Epidermal melanocyte (primary cell): Measurements from ENCODE around the gene IL12RB1.
"Not testable (repeated sequence)": the region's sequence is repeated elsewhere in the genome, so short reads cannot be mapped to it uniquely, and the experiment has no call there.

ENCODE experiments used
- DNase-seq: peaks from one replicate; pipeline ENCODE4 v3.0.0; 2011; ENCODE audit warnings: low spot score; ENCODE audit not compliant: insufficient read length

The IL12RB1 gene

DNA sequence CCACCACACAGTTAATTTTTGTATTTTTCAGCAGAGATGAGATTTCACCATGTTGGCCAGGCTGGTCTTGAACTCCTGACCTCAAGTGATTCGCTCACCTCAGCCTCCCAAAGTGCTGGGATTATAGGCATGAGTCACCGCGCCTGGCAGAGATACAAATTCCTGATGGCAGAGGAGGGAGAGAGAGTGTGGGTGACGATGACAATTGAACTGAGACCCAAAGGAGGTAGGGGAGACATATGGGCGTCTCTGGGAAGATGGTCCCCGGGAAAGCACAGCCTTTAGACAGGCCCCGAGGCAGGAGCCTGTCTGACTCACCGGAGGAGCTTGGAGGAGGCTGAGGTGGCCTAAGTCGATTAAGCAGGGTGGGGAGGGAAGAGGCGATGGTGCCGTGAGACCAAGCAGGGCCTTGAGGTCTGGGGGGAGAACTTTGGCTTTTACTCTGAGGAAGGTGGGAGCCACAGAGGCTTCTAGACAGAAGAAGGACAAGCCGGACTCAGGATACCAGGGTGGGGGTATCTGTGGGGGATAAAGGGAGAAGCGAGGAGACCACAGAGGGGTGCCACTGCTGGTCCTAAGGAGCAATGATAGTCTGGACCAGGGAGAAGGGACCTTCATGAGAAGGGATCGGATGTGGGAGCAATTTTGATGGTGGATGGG is 40.5 kb downstream of the IL12RB1 start:
- no peak for DNase-seq

DNA sequence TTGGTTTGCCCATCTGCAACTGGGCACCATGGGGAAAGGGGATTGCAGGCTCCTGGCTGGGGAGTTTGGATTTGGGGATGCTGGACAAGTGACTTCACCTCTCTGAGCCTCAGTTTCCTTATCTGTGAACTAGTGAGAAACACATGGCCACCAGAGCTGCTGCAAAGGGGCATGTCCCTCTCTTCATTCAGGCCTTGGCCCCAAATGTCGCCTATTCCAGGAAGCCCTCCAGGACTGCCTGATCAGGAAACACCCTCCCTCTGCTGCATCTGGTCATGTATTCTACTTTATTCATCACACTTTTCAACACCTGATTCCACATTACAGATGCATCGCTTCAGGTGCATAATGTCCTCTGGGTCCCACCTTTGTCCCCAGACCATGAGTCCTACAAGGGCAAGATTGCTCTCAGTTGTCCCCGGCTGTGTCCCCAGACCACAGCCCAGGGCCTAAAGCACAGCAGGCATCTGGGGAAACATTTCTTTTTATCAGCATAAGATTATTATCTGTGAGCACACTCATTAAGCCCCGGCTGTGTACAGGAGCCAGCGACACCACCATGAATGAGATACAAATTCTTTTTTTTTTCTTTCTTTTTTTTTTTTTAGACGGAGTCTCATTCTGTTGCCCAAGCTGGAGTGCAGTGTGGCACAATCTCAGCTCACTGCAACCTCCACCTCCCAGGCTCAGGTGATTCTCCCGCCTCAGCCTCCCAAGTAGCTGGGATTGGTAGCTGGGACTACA is 41.3 kb downstream of the IL12RB1 start:
- no peak for DNase-seq

DNA sequence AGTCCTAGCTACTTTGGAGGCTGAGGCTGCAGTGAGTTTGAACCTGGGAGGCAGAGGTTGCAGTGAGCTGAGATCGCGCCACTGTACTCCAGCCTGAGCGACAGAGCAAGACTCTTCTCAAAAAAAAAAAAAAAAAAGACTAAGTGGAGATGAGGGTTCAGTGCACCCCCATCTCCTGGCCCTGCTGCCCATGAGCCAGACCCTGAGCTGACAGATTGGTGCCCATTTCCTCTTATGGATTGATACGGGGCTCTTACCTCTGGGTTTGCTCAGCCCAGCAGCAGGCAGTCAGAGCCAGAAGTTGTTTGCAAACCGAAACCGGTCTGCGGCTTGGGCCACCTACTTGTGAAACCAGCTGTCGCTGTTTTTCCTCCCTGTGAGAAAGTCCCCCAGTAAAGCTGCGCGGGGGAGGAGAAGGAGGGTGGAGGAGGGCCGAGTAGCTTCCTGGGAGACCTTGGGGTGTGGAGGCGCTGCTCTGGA is 41.9 kb downstream of the IL12RB1 start:
- peak; percentile 50 for DNase-seq

DNA sequence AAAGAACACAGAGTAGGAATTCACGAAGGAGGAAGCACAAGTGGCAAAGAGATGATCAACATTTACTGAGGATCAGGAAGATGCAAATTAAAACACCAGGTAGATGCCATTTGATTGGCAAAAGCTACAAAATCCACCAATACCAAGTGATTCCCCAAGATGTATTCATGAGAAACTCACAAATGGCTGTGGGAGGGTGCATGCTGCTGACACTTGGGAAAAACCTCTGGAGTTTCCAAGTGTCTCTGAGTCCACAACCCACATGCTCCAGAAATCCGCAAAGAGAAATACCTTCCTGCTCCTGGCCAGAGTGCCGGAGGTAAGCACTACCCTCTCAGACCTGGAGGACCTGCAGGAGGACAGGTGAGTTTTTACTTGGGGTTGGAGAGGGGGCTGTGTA is 43.1 kb downstream of the IL12RB1 start:
- no peak for DNase-seq

DNA sequence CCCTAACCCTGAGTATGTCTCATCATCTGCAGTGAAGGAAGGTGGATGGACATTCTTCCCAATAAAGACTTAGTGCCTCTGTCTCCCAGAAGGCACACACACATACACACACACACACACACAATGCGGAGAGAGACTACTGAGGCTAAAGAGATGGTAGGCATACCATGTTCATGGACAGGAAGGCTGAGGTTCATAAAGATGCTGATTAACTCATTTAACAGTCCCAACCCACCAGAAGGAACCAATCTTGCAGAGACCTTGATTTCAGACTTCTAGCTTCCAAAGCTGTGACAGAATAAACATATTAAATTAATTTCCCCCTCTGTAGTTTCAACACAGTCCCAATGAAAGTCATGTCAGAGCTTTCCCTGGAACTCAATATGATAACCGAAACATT is 45.7 kb downstream of the IL12RB1 start:
- no peak for DNase-seq

- not testable (repeated sequence) for DNase-seq
Measured at GRCh38 chr19:18032102-18032501, 54.6 kb downstream of the IL12RB1 start.

- not testable (repeated sequence) for DNase-seq
Measured at GRCh38 chr19:18031401-18031800, 55.3 kb downstream of the IL12RB1 start.

DNA sequence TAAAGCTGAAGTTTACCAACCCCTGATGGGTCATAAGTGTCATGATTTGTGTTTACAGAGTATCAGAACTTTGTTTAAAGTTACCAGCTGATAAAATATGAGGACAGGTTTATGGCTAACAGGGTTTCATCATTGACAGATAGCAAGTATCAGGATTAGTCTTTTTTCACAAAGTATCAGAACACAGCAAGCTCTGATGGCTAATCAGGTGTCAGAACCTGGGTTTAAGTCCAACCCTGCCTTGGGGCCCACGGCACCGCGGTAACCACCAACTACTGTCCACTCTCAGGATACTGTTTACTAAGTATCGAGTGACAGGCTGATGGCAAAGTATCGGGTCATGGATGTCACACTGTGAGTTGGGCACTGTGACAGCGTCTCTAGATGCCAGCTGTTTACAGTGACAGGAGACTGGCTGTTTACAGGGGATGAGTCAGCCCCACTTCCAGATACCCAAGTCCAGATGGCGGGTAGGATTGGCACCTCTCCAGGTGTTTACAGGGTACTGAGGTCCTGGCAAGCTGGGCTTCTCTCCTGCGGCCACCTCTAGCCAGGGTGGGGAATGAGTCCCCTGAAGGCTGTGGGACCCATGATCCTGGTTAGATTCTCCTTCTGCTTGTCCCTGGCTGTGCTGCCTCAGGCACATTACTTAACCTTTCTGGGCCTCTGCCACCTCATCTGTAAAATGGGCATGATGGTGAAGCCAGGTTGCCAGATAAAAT is 57.0 kb downstream of the IL12RB1 start:
- no peak for DNase-seq

- DNase-seq: no peak
Measured at GRCh38 chr19:18027151-18027550, 59.6 kb downstream of the IL12RB1 start.

GRCh38 chr19:18023622-18024251 is 63.0 kb downstream of the IL12RB1 start:
- DNase-seq: peak; percentile 69

DNA sequence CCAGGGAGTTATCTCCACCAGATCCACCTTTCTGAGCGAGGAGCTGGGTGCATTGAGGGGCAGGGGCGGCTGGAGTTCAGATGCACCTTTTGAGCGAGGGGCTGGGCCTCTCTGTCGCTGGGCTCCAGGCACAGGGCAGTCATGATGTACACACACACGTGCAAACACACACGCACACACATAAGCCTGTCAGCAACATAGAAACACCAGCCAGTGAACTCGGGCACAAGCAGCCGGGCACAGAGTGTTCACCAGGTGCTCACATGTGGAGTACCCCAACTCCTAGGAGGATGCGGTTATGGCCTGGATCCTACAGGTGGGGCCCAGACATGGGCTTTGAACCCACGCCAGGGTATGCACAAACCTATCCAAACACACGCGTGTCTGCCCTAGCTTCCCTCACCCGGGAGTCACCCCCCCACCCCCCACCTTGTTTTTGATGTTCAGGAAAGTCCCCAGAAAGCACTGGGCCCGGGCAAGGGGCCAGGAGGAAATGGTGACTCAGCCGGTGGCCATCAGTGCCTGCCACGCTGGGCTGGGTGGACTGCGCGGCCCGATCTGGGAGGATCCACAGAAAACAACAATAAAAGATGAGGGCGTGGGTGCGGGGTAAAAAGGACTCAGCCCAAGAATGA is 65.5 kb downstream of the IL12RB1 start:
- DNase-seq: no peak

- no peak for DNase-seq
Measured at GRCh38 chr19:18020212-18021085, 66.3 kb downstream of the IL12RB1 start.

DNA sequence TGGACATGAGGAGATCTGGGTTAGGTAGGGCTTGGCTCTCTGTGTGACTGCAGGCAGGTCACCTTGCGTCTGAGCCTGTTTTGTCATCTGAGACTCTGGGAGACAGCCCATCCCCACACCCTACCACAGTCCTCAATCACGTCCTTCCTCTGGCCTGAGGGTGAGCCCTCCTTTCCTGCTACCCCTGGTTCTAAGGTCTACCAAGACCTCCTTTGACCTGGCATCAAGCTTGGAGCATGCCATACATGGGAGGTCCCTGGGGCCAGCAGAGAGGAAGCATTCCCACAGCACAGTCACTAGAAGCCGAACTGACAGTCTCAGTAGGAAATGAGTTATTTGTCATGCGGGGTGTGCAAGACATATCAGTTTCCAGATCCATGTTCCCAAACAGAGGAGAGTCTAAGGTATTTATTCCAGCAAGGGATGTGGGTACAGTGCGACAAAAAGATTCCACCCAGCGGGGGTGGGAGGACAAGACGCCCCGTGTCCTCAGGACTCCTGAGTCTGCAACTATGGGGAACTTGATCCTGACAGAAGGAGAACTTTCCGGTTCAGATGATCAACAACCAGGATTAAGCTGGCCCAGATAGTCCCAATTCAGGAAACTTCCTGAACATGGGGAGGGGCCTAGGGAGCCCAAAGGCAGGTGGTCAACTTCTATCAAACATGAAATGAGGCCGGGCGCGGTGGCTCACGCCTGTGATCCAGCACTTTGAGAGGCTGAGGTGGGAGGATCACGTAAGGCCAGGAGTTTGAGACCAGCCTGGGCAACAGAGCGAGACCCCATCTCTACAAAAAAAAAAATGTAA is 69.3 kb downstream of the IL12RB1 start:
- DNase-seq: no peak

- no peak for DNase-seq
Measured at GRCh38 chr19:18016209-18016910, 70.4 kb downstream of the IL12RB1 start.

DNA sequence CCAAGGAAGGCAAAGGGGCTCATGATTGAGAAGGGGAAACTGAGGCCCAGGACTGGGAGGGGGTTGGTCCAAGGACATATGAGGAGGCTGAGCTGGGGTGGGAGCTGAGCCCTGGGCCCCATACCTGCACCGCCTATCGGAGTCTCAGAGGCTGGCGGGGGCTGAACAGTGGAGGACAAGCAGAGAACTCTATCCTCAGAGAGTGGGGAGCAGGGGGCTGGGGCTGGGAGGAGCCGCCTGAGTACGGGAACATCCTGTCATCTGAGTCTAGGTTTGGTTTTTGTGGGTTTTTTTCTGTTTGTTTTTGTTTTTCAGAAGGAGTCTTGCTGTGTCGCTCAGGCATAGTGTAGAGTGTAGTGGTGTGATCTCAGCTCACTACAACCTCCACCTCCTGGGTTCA is 72.5 kb downstream of the IL12RB1 start:
- no peak for DNase-seq

GRCh38 chr19:18013210-18014111 is 73.3 kb downstream of the IL12RB1 start:
- no peak for DNase-seq

GRCh38 chr19:18010149-18010548 is 76.6 kb downstream of the IL12RB1 start:
- no peak for DNase-seq
